Measurements from ENCODE around the gene SAG.

SAG gene

GRCh38 chr2:233384015-233384414, 76.4 kb downstream of the SAG start:
- DNase-seq, result no peak

- DNase-seq, result no peak
Observed at GRCh38 chr2:233384811-233385488, 77.3 kb downstream of the SAG start.

- DNase-seq, result no peak
Observed at GRCh38 chr2:233385489-233386044, 78.0 kb downstream of the SAG start.

- DNase-seq, result no peak
Observed at GRCh38 chr2:233386382-233387041, 78.9 kb downstream of the SAG start.

- DNase-seq, result no peak
Observed at GRCh38 chr2:233387225-233387624, 79.6 kb downstream of the SAG start.

GRCh38 chr2:233387667-233388528, 80.3 kb downstream of the SAG start:
- no peak for DNase-seq

GRCh38 chr2:233389601-233390125, 82.0 kb downstream of the SAG start:
- no peak for DNase-seq

- no peak for DNase-seq
Observed at GRCh38 chr2:233395687-233396086, 88.1 kb downstream of the SAG start.

Measured in SW 1271 (cell line).